ENCODE results near the gene ERBB2. TPM values are rescaled to one million over a fixed set of nuclear protein-coding genes. Genes with fewer than 3 reads are reported as not detected.

Gene ERBB2
- total and polyA plus RNA-seq, 8 donors = 13.1 to 402 (median 56.5) TPM

DNA sequence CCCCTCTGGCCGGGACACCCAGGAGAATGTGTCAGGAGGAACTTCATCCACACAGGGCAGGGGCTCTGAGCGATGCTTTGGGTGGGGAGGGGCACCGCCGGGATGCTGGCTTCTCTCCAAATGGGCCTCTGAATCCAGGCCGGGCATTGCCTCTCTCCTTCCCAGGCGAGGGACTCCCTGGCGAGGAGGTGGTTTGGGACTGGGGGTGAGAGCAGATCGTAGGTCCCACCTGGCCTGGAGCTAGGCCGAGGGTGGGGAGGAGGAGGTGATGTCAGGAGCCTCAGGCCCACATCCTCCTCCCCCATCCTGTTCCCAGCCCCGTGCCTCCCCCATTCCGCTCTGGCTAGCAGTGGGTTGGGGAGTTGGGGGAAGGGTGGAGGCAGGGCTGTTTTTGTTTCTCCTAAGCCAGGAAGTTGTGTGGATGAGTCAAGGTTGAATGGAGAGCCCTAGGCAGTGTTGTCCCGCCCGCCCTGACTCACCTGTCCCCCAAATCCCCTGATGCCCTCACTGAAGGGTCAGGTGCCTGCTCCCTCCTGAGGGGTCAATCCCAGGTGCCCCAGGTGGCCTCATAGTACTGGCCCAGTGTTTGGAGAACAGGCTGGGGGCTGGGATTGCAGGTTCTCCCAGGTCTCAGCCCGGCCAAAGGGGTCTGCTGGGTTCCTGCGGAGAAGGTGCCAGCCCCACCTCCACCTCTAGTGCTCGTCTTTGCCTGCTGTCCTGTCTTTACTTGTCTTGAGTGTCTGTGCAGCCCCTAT lies 40.7 kb downstream of the ERBB2 start:
- WGBS, 5 donors = 24 to 40% (median 28%) methylated on average over 10 to 16 of the region's 16 CpGs
- intact Hi-C loops (cut with DNase I; ENCODE audit: low total_unique reads) = no loop called here
- peaks cover 33 to 64% (median 55%) of the 10 kb centered on the region in 4 donors for H3K4me1 ChIP-seq
- peak overlapping the region; percentile 84 to 93 (median 88) for H3K27ac ChIP-seq
- peaks cover 0 to 84% (median 44%) of the 10 kb centered on the region in 3 donors for H3K27me3 ChIP-seq
- TF ChIP-seq POLR2A (IDR thresholded peaks at IDR 0.05) = no peak
- TF ChIP-seq POLR2AphosphoS5 (IDR thresholded peaks at IDR 0.05) = no peak
- TF ChIP-seq, protein P1, sequence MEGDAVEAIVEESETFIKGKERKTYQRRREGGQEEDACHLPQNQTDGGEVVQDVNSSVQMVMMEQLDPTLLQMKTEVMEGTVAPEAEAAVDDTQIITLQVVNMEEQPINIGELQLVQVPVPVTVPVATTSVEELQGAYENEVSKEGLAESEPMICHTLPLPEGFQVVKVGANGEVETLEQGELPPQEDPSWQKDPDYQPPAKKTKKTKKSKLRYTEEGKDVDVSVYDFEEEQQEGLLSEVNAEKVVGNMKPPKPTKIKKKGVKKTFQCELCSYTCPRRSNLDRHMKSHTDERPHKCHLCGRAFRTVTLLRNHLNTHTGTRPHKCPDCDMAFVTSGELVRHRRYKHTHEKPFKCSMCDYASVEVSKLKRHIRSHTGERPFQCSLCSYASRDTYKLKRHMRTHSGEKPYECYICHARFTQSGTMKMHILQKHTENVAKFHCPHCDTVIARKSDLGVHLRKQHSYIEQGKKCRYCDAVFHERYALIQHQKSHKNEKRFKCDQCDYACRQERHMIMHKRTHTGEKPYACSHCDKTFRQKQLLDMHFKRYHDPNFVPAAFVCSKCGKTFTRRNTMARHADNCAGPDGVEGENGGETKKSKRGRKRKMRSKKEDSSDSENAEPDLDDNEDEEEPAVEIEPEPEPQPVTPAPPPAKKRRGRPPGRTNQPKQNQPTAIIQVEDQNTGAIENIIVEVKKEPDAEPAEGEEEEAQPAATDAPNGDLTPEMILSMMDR (IDR thresholded peaks at IDR 0.05) = no peak
- no peak for TF ChIP-seq EP300 (IDR thresholded peaks at IDR 0.05)
- peaks cover 17 to 32% (median 31%) of the 10 kb centered on the region in 4 donors for H3K36me3 ChIP-seq
- peak in 1 of 2 donors; percentile 88 for DNase-seq
- no peaks in the 10 kb centered on the region for H3K9me3 ChIP-seq
- peak overlapping the region; percentile 42 to 62 (median 50) for H3K4me3 ChIP-seq

DNA sequence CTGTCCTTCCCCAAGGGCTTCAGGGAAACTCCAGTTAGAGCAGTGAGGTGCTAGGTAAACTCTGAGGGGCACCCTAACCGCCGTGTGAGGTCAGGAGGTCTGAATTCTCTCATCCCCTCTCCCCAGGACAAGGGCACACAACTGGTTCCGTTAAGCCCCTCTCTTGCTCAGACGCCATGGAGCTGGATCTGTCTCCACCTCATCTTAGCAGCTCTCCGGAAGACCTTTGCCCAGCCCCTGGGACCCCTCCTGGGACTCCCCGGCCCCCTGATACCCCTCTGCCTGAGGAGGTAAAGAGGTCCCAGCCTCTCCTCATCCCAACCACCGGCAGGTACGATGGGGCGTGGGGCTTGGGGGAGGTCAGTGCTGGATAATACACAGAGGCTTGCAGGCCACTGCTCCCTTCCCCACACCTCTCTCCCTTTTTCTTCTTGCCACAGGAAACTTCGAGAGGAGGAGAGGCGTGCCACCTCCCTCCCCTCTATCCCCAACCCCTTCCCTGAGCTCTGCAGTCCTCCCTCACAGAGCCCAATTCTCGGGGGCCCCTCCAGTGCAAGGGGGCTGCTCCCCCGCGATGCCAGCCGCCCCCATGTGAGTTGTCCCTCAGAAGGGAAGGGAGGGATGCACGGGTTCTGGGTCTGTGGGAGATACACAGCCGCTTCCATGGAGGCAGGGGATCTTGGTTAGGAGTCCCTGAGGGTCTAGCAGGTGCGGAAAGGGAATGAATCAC lies 42.4 kb downstream of the ERBB2 start:
- no peaks in the 10 kb centered on the region for H3K9me3 ChIP-seq
- peaks cover 0 to 71% (median 43%) of the 10 kb centered on the region in 3 donors for H3K27me3 ChIP-seq
- no peak overlapping the region for H3K27ac ChIP-seq
- peaks cover 17 to 50% (median 48%) of the 10 kb centered on the region in 4 donors for H3K36me3 ChIP-seq
- intact Hi-C loops (cut with DNase I; ENCODE audit: low total_unique reads) = no loop called here
- DNase-seq = no peak
- 70 to 86% (median 82%) methylated on average over 14 to 18 of the region's 18 CpGs for WGBS, 5 donors
- H3K4me3 ChIP-seq = no peak overlapping the region
- peaks cover 25 to 56% (median 42%) of the 10 kb centered on the region in 4 donors for H3K4me1 ChIP-seq
- no peak for TF ChIP-seq POLR2AphosphoS5 (IDR thresholded peaks at IDR 0.05)
- no peak for TF ChIP-seq EP300 (IDR thresholded peaks at IDR 0.05)
- TF ChIP-seq POLR2A (IDR thresholded peaks at IDR 0.05) = no peak
- TF ChIP-seq, protein P1 (IDR thresholded peaks at IDR 0.05) = no peak

DNA sequence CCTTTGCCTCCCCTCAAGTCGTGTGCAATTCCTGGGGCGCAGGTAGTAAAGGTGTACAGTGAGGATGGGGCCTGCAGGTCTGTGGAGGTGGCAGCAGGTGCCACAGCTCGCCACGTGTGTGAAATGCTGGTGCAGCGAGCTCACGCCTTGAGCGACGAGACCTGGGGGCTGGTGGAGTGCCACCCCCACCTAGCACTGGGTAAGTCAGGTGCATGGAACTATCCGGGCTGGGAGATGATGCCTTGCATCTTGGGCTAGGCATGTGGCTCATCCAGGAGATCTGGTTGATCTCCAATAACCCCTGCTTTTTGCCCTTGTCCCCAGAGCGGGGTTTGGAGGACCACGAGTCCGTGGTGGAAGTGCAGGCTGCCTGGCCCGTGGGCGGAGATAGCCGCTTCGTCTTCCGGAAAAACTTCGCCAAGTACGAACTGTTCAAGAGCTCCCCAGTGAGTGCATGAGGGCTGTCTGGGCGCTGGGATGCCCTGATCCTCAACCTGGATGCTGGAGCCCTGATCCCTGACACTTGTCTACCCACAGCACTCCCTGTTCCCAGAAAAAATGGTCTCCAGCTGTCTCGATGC lies 43.1 kb downstream of the ERBB2 start:
- intact Hi-C loops (cut with DNase I; ENCODE audit: low total_unique reads) = no loop called here
- DNase-seq = no peak
- TF ChIP-seq POLR2AphosphoS5 (IDR thresholded peaks at IDR 0.05) (no peak), EP300 (IDR thresholded peaks at IDR 0.05) (no peak), POLR2A (IDR thresholded peaks at IDR 0.05) (no peak)
- TF ChIP-seq, protein P1 (IDR thresholded peaks at IDR 0.05) = no peak
- H3K36me3 ChIP-seq = peaks cover 17 to 55% (median 53%) of the 10 kb centered on the region in 4 donors
- 83 to 87% (median 85%) methylated on average over 19 to 21 of the region's 21 CpGs for WGBS, 5 donors
- peaks cover 25 to 49% (median 36%) of the 10 kb centered on the region in 4 donors for H3K4me1 ChIP-seq
- no peaks in the 10 kb centered on the region for H3K9me3 ChIP-seq
- H3K27me3 ChIP-seq = peaks cover 0 to 65% (median 36%) of the 10 kb centered on the region in 3 donors
- no peak overlapping the region for H3K27ac ChIP-seq
- H3K4me3 ChIP-seq = no peak overlapping the region
